Measurements from ENCODE around the gene CUL4A.

DNA sequence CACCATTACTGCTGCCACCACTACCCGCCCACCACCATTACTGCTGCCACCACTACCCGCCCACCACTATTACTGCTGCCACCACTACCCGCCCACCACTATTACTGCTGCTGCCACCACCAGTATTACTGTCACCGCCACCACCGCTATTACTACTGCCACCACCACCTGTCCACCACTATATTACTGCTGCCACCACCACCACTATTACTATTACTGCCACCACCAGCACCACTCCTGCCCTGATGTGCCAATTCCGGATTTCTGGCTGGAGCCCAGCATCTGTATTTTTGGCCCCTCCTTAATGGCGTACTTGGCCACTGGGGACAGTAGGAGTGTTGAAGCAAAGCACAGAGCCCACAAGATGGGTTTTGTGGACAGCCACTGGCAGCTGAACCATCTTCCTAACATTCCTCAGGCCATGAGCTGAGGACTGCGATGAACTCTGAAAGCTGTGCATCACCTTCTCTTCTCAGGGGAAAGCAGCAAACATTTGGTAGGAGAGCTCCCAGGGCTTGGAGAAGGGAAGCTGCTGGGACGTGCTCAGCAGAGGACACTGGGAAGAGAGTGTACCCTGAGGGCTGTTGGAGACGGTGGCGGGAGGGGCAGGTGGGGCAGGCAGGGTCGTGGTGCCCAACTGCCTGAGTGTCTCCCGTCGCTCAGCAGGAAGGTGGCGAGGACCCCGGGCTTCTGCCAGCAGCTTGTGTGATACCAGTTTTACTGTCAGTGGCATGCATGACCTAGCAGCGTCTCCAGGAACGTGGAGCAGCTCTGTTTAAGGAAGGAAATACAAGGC lies 23.0 kb downstream of the CUL4A start:
- TF ChIP-seq, protein P1, sequence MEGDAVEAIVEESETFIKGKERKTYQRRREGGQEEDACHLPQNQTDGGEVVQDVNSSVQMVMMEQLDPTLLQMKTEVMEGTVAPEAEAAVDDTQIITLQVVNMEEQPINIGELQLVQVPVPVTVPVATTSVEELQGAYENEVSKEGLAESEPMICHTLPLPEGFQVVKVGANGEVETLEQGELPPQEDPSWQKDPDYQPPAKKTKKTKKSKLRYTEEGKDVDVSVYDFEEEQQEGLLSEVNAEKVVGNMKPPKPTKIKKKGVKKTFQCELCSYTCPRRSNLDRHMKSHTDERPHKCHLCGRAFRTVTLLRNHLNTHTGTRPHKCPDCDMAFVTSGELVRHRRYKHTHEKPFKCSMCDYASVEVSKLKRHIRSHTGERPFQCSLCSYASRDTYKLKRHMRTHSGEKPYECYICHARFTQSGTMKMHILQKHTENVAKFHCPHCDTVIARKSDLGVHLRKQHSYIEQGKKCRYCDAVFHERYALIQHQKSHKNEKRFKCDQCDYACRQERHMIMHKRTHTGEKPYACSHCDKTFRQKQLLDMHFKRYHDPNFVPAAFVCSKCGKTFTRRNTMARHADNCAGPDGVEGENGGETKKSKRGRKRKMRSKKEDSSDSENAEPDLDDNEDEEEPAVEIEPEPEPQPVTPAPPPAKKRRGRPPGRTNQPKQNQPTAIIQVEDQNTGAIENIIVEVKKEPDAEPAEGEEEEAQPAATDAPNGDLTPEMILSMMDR (IDR thresholded peaks at IDR 0.05), result no peak
- no peak for TF ChIP-seq POLR2A (IDR thresholded peaks at IDR 0.05)
- TF ChIP-seq EP300 (IDR thresholded peaks at IDR 0.05), result no peak
- TF ChIP-seq POLR2AphosphoS5 (IDR thresholded peaks at IDR 0.05), result no peak

Measured in upper lobe of left lung (tissue), 4 donors.